Lower leg skin (tissue), 3 donors: ENCODE measurements around the gene RNGTT.

Experiments used
- CTCF ChIP-seq, 3 donors: fragments of 450-650 bp; IDR thresholded peaks; one replicate each; pipeline ENCODE4 v1.5.1; 2016; ENCODE audit warnings: antibody characterized with exemption in 3 of 3, mild to moderate bottlenecking in 3 of 3, moderate library complexity in 2 of 3
- POLR2A ChIP-seq, 2 donors: fragments of 450-650 bp; IDR thresholded peaks; one replicate each; pipeline ENCODE4 v1.6.1; 2016 to 2017; ENCODE audit warnings: antibody characterized with exemption in 2 of 2, mild to moderate bottlenecking in 1 of 2, moderate library complexity in 1 of 2

GRCh38 chr6:88858455-88858854, 105.0 kb downstream of the RNGTT start:
- TF ChIP-seq CTCF (IDR thresholded peaks at IDR 0.05): no peak
- TF ChIP-seq POLR2A (IDR thresholded peaks at IDR 0.05): no peak
